ENCODE data around the gene FOXQ1. TPM values are rescaled to one million over a fixed set of nuclear protein-coding genes. Genes with fewer than 3 reads are reported as not detected.

The FOXQ1 gene
- total and polyA plus RNA-seq, 9 of the 15 experiments (the other 6 are each of a cell fraction or from before 2014, with no cell fraction given) = not detected

DNA sequence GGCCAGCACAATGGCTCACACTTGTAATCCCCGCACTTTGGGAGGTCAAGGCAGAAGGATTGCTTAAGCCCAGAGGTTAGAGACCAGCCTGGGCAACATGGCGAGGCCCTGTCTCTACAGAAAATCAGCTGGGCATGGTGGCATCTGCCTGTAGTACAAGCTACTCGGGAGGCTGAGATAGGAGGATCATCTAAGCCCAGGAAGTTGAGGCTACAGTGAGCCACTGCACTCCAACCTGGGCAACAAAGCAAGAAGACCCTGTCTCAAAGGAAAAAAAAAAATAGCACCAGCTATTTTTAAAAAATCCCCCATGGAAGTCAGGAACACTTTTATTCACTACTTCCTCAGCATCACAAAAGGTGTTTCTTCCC, 45.2 kb upstream of the FOXQ1 start:
- H3K9me1 ChIP-seq (ENCODE audit: control insufficient read depth, insufficient read depth, low read length) = no peaks in the 10 kb centered on the region
- no peak for FAIRE-seq
- no peak overlapping the region for H3K27ac ChIP-seq (ENCODE audit: extremely low read depth, low read depth, low read length)
- peaks cover 0 to 19% of the 10 kb centered on the region in 2 experiments; a peak in 1 of 5 replicates for H3K27me3 ChIP-seq (ENCODE audit: control insufficient read depth in 2 of 2, insufficient read depth in 2 of 2, low read length in 2 of 2)
- no peak overlapping the region for H3K4me3 ChIP-seq
- in situ Hi-C loops (cut with MboI) = no loop called here
- BruUV-seq (replicated peaks) = no TSS peak
- H3K9ac ChIP-seq (ENCODE audit: insufficient read depth in 1 of 2, low read depth in 2 of 2, low read length in 2 of 2) = no peak overlapping the region
- H3K79me2 ChIP-seq (ENCODE audit: control insufficient read depth, insufficient read depth, low read length) = no peaks in the 10 kb centered on the region
- H2AFZ ChIP-seq (ENCODE audit: low read depth, low read length) = no peak overlapping the region
- H3K36me3 ChIP-seq (ENCODE audit: control insufficient read depth, insufficient read depth, low read length) = no peaks in the 10 kb centered on the region
- WGBS (ENCODE audit: insufficient coverage, low coverage, missing lambda C conversion rate) = 0% methylated on average over 3 of the region's 3 CpGs
- H3K4me2 ChIP-seq (ENCODE audit: insufficient read depth, low read length) = no peak overlapping the region
- H3K4me1 ChIP-seq (replicated peaks in 1 of 2; ENCODE audit: control insufficient read depth in 2 of 2, insufficient read depth in 2 of 2, low read length in 2 of 2) = no peaks in the 10 kb centered on the region
- no peaks in the 10 kb centered on the region for H4K20me1 ChIP-seq (replicated peaks; ENCODE audit: control insufficient read depth, insufficient read depth, low read length)
- DNase-seq (ENCODE audit: extremely low read depth in 1 of 4, low spot score in 3 of 4) = no peak
- intact Hi-C loops (cut with micrococcal nuclease) = no loop called here
- ChIA-PET POLR2A (no interaction called here), CTCF (ENCODE audit: low intra/inter-chr PET ratio) (no interaction called here)
- ATAC-seq = no peak
- H3K9me3 ChIP-seq (replicated peaks; ENCODE audit: control insufficient read depth, insufficient read depth, low read depth, low read length) = no peaks in the 10 kb centered on the region
- TF ChIP-seq ARNT (IDR thresholded peaks at IDR 0.05) = no peak
- no peak for TF ChIP-seq CBX2 (IDR thresholded peaks at IDR 0.05; ENCODE audit: insufficient read depth, low read length, poor library complexity, severe bottlenecking)
- no peak for TF ChIP-seq NELFE (IDR thresholded peaks at IDR 0.05; ENCODE audit: insufficient read depth, insufficient read length)
- TF ChIP-seq TBP (optimal IDR thresholded peaks at IDR 0.05; ENCODE audit: low read depth, low read length) = no peak
- TF ChIP-seq, protein P1, sequence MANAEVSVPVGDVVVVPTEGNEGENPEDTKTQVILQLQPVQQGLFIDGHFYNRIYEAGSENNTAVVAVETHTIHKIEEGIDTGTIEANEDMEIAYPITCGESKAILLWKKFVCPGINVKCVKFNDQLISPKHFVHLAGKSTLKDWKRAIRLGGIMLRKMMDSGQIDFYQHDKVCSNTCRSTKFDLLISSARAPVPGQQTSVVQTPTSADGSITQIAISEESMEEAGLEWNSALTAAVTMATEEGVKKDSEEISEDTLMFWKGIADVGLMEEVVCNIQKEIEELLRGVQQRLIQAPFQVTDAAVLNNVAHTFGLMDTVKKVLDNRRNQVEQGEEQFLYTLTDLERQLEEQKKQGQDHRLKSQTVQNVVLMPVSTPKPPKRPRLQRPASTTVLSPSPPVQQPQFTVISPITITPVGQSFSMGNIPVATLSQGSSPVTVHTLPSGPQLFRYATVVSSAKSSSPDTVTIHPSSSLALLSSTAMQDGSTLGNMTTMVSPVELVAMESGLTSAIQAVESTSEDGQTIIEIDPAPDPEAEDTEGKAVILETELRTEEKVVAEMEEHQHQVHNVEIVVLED (CRISPR knock-in tag; IDR thresholded peaks at IDR 0.05) = no peak
- TF ChIP-seq HDAC6 (IDR thresholded peaks at IDR 0.05; ENCODE audit: low read depth, low read length) = no peak
- TF ChIP-seq, protein P2, sequence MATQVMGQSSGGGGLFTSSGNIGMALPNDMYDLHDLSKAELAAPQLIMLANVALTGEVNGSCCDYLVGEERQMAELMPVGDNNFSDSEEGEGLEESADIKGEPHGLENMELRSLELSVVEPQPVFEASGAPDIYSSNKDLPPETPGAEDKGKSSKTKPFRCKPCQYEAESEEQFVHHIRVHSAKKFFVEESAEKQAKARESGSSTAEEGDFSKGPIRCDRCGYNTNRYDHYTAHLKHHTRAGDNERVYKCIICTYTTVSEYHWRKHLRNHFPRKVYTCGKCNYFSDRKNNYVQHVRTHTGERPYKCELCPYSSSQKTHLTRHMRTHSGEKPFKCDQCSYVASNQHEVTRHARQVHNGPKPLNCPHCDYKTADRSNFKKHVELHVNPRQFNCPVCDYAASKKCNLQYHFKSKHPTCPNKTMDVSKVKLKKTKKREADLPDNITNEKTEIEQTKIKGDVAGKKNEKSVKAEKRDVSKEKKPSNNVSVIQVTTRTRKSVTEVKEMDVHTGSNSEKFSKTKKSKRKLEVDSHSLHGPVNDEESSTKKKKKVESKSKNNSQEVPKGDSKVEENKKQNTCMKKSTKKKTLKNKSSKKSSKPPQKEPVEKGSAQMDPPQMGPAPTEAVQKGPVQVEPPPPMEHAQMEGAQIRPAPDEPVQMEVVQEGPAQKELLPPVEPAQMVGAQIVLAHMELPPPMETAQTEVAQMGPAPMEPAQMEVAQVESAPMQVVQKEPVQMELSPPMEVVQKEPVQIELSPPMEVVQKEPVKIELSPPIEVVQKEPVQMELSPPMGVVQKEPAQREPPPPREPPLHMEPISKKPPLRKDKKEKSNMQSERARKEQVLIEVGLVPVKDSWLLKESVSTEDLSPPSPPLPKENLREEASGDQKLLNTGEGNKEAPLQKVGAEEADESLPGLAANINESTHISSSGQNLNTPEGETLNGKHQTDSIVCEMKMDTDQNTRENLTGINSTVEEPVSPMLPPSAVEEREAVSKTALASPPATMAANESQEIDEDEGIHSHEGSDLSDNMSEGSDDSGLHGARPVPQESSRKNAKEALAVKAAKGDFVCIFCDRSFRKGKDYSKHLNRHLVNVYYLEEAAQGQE (IDR thresholded peaks at IDR 0.05; ENCODE audit: borderline replicate concordance) = no peak
- TF ChIP-seq, protein P2 (CRISPR knock-in tag; IDR thresholded peaks at IDR 0.05; ENCODE audit: low read depth) = no peak
- TF ChIP-seq, protein P3, sequence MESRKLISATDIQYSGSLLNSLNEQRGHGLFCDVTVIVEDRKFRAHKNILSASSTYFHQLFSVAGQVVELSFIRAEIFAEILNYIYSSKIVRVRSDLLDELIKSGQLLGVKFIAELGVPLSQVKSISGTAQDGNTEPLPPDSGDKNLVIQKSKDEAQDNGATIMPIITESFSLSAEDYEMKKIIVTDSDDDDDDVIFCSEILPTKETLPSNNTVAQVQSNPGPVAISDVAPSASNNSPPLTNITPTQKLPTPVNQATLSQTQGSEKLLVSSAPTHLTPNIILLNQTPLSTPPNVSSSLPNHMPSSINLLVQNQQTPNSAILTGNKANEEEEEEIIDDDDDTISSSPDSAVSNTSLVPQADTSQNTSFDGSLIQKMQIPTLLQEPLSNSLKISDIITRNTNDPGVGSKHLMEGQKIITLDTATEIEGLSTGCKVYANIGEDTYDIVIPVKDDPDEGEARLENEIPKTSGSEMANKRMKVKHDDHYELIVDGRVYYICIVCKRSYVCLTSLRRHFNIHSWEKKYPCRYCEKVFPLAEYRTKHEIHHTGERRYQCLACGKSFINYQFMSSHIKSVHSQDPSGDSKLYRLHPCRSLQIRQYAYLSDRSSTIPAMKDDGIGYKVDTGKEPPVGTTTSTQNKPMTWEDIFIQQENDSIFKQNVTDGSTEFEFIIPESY (CRISPR knock-in tag; IDR thresholded peaks at IDR 0.05) = no peak
- no peak for TF ChIP-seq POLR2G (IDR thresholded peaks at IDR 0.05; ENCODE audit: low read depth, low read length)
- no peak for TF ChIP-seq CTBP1 (IDR thresholded peaks at IDR 0.05; ENCODE audit: borderline replicate concordance)
- TF ChIP-seq ZBTB1 (CRISPR knock-in tag; IDR thresholded peaks at IDR 0.05; ENCODE audit: borderline replicate concordance, low read depth) = no peak

Measured in K562 (cell line).